ENCODE data around the gene NTSR2.

The NTSR2 gene

GRCh38 chr2:11708106-11708505 is 38.1 kb upstream of the NTSR2 start:
- peak in 1 of 2 donors; percentile 59 for DNase-seq (ENCODE audit: low read depth in 2 of 2)
- TF ChIP-seq CTCF (IDR thresholded peaks at IDR 0.05; ENCODE audit: low read depth, low read length) = no peak
- H3K4me3 ChIP-seq (replicated peaks in 1 of 2; ENCODE audit: low read depth in 2 of 2, low read length in 2 of 2) = no peak overlapping the region

- H3K4me3 ChIP-seq (replicated peaks in 1 of 2; ENCODE audit: low read depth in 2 of 2, low read length in 2 of 2) = no peak overlapping the region
- TF ChIP-seq CTCF (IDR thresholded peaks at IDR 0.05; ENCODE audit: low read depth, low read length) = no peak
- no peak for DNase-seq (ENCODE audit: low read depth in 2 of 2)
Observed at GRCh38 chr2:11705711-11706110, 35.7 kb upstream of the NTSR2 start.

GRCh38 chr2:11705063-11705462 is 35.1 kb upstream of the NTSR2 start:
- TF ChIP-seq CTCF (IDR thresholded peaks at IDR 0.05; ENCODE audit: low read depth, low read length) = no peak
- DNase-seq (ENCODE audit: low read depth in 2 of 2) = no peak
- no peak overlapping the region for H3K4me3 ChIP-seq (replicated peaks in 1 of 2; ENCODE audit: low read depth in 2 of 2, low read length in 2 of 2)

GRCh38 chr2:11703700-11704099 is 33.7 kb upstream of the NTSR2 start:
- no peak for TF ChIP-seq CTCF (IDR thresholded peaks at IDR 0.05; ENCODE audit: low read depth, low read length)
- H3K4me3 ChIP-seq (replicated peaks in 1 of 2; ENCODE audit: low read depth in 2 of 2, low read length in 2 of 2) = no peak overlapping the region
- peak in 1 of 2 donors; percentile 76 for DNase-seq (ENCODE audit: low read depth in 2 of 2)

GRCh38 chr2:11702946-11703345 is 33.0 kb upstream of the NTSR2 start:
- TF ChIP-seq CTCF (IDR thresholded peaks at IDR 0.05; ENCODE audit: low read depth, low read length) = no peak
- no peak for DNase-seq (ENCODE audit: low read depth in 2 of 2)
- H3K4me3 ChIP-seq (replicated peaks in 1 of 2; ENCODE audit: low read depth in 2 of 2, low read length in 2 of 2) = no peak overlapping the region

- no peak for DNase-seq (ENCODE audit: low read depth in 2 of 2)
- no peak for TF ChIP-seq CTCF (IDR thresholded peaks at IDR 0.05; ENCODE audit: low read depth, low read length)
- H3K4me3 ChIP-seq (replicated peaks in 1 of 2; ENCODE audit: low read depth in 2 of 2, low read length in 2 of 2) = no peak overlapping the region
Observed at GRCh38 chr2:11701751-11702301, 31.8 kb upstream of the NTSR2 start.

- no peak for TF ChIP-seq CTCF (IDR thresholded peaks at IDR 0.05; ENCODE audit: low read depth, low read length)
- no peak for DNase-seq (ENCODE audit: low read depth in 2 of 2)
- no peak overlapping the region for H3K4me3 ChIP-seq (replicated peaks in 1 of 2; ENCODE audit: low read depth in 2 of 2, low read length in 2 of 2)
Observed at GRCh38 chr2:11701206-11701605, 31.2 kb upstream of the NTSR2 start.

Data from cardiac fibroblast (primary cell).